ENCODE measurements around the gene OTUD7B. TPM values are rescaled to one million over a fixed set of nuclear protein-coding genes. Genes with fewer than 3 reads are reported as not detected.

OTUD7B gene
- total RNA-seq, 1 experiment from 2014 or later, result 19.0 TPM

- Histone ChIP-seq H3K4me3 (ENCODE audit: low read depth, low read length, poor library complexity, severe bottlenecking) (no peak overlapping the region), H3K27ac (ENCODE audit: low read depth, low read length, poor library complexity, severe bottlenecking) (no peak overlapping the region), H3K36me3 (ENCODE audit: insufficient read depth, low read length, poor library complexity, severe bottlenecking) (peaks cover 6% of the 10 kb centered on the region), H3K27me3 (replicated peaks; ENCODE audit: insufficient read depth, low read depth, low read length, poor library complexity) (no peaks in the 10 kb centered on the region), H3K9me3 (ENCODE audit: low read depth, low read length, poor library complexity, severe bottlenecking) (no peaks in the 10 kb centered on the region), H3K4me1 (ENCODE audit: insufficient read depth, low read length, poor library complexity, severe bottlenecking) (no peaks in the 10 kb centered on the region)
- BruUV-seq (replicated peaks), result no TSS peak
- POLR2A ChIA-PET (ENCODE audit: low non-redundant PET), result no interaction called here
- DNase-seq (ENCODE audit: low spot score), result no peak
- TF ChIP-seq, protein P1, sequence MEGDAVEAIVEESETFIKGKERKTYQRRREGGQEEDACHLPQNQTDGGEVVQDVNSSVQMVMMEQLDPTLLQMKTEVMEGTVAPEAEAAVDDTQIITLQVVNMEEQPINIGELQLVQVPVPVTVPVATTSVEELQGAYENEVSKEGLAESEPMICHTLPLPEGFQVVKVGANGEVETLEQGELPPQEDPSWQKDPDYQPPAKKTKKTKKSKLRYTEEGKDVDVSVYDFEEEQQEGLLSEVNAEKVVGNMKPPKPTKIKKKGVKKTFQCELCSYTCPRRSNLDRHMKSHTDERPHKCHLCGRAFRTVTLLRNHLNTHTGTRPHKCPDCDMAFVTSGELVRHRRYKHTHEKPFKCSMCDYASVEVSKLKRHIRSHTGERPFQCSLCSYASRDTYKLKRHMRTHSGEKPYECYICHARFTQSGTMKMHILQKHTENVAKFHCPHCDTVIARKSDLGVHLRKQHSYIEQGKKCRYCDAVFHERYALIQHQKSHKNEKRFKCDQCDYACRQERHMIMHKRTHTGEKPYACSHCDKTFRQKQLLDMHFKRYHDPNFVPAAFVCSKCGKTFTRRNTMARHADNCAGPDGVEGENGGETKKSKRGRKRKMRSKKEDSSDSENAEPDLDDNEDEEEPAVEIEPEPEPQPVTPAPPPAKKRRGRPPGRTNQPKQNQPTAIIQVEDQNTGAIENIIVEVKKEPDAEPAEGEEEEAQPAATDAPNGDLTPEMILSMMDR (conservative IDR thresholded peaks at IDR 0.05; ENCODE audit: low read depth, low read length), result no peak
- TF ChIP-seq EZH2 (IDR thresholded peaks at IDR 0.05; ENCODE audit: borderline replicate concordance, low read depth, low read length, poor library complexity, severe bottlenecking), result no peak
- intact Hi-C loops (cut with micrococcal nuclease; ENCODE audit: unreplicated experiment), result no loop called here
- CTCF ChIA-PET, result interaction anchor here (0.6 kb wide), 1 partner anchor 185 kb away, joined by 3 read pairs; no protein-coding TSS in a partner anchor
Measured at GRCh38 chr1:150002217-150002616, 8.3 kb downstream of the OTUD7B start.

GRCh38 chr1:150001415-150001814 is 9.1 kb downstream of the OTUD7B start:
- Histone ChIP-seq H3K27ac (ENCODE audit: low read depth, low read length, poor library complexity, severe bottlenecking) (no peak overlapping the region), H3K27me3 (replicated peaks; ENCODE audit: insufficient read depth, low read depth, low read length, poor library complexity) (no peaks in the 10 kb centered on the region), H3K9me3 (ENCODE audit: low read depth, low read length, poor library complexity, severe bottlenecking) (no peaks in the 10 kb centered on the region), H3K4me3 (ENCODE audit: low read depth, low read length, poor library complexity, severe bottlenecking) (no peak overlapping the region), H3K4me1 (ENCODE audit: insufficient read depth, low read length, poor library complexity, severe bottlenecking) (no peaks in the 10 kb centered on the region), H3K36me3 (ENCODE audit: insufficient read depth, low read length, poor library complexity, severe bottlenecking) (peaks cover 6% of the 10 kb centered on the region)
- TF ChIP-seq, protein P1 (conservative IDR thresholded peaks at IDR 0.05; ENCODE audit: low read depth, low read length), result no peak
- no peak for DNase-seq (ENCODE audit: low spot score)
- ChIA-PET POLR2A (ENCODE audit: low non-redundant PET) (no interaction called here), CTCF (no interaction called here)
- intact Hi-C loops (cut with micrococcal nuclease; ENCODE audit: unreplicated experiment), result no loop called here
- no TSS peak for BruUV-seq (replicated peaks)

DNA sequence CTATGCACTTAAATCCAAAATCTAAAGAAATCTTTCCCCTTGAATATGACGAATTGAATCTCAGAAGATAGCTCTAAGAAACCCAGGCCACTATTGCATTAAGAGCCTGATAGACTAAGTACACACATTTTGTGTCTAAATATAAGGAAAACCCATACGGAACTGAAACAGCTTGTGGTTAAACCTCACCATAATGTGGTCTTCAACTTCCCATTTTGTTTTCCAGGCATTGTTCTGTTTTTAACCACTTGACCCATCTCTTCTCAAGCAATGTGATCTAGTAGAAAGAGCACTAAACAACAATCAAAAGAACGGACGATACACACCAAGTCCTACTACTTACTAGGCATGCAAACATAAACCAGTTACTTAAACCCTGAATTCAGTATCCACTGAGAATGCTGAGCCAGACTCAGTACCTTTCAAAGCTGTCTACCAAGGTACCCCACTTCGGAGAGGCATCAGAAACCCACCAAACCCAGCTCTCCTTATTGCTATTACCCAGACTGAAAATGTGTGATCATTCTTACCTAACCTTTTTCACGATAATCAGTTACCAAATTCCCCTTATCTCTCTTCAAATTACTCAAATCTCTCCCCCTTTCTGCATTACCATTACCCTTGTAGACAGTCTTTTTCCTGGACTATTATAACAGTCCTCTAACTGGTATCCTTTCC is 12.8 kb downstream of the OTUD7B start:
- H3K9me3 ChIP-seq (ENCODE audit: low read depth, low read length, poor library complexity, severe bottlenecking), result no peaks in the 10 kb centered on the region
- no peaks in the 10 kb centered on the region for H3K4me1 ChIP-seq (ENCODE audit: insufficient read depth, low read length, poor library complexity, severe bottlenecking)
- no peak overlapping the region for H3K4me3 ChIP-seq (ENCODE audit: low read depth, low read length, poor library complexity, severe bottlenecking)
- ChIA-PET POLR2A (ENCODE audit: low non-redundant PET) (interaction anchor here (0.6 kb wide), 1 partner anchor 21 kb away, joined by 3 read pairs; no protein-coding TSS in a partner anchor), CTCF (interaction anchor here (0.6 kb wide), 1 partner anchor 59 kb away, joined by 8 read pairs; no protein-coding TSS in a partner anchor)
- intact Hi-C loops (cut with micrococcal nuclease; ENCODE audit: unreplicated experiment), result no loop called here
- no TSS peak for BruUV-seq (replicated peaks)
- no peak overlapping the region for H3K27ac ChIP-seq (ENCODE audit: low read depth, low read length, poor library complexity, severe bottlenecking)
- no peak for TF ChIP-seq EZH2 (IDR thresholded peaks at IDR 0.05; ENCODE audit: borderline replicate concordance, low read depth, low read length, poor library complexity, severe bottlenecking)
- TF ChIP-seq, protein P1 (conservative IDR thresholded peaks at IDR 0.05; ENCODE audit: low read depth, low read length), result no peak
- peaks cover 6% of the 10 kb centered on the region for H3K36me3 ChIP-seq (ENCODE audit: insufficient read depth, low read length, poor library complexity, severe bottlenecking)
- no peaks in the 10 kb centered on the region for H3K27me3 ChIP-seq (replicated peaks; ENCODE audit: insufficient read depth, low read depth, low read length, poor library complexity)
- no peak for DNase-seq (ENCODE audit: low spot score)
